Suprapubic skin (tissue), 4 donors: ENCODE results near the gene EPB41L2.

Experiments used
- CTCF ChIP-seq, 2 donors: fragments of 200-600 bp in 1 of 2; fragments of 450-650 bp in 1 of 2; sonication (generic) in 1 of 2; IDR thresholded peaks; one replicate each; pipeline ENCODE4 v1.5.1; 2016 to 2019; ENCODE audit warnings: antibody characterized with exemption in 2 of 2, mild to moderate bottlenecking in 1 of 2, moderate library complexity in 1 of 2
- POLR2A ChIP-seq, 2 donors: fragments of 450-650 bp; IDR thresholded peaks; one replicate each; pipeline ENCODE4 v1.6.1; 2017; ENCODE audit warnings: antibody characterized with exemption in 2 of 2, mild to moderate bottlenecking in 2 of 2, moderate library complexity in 2 of 2
- POLR2AphosphoS5 ChIP-seq, 3 donors: sonication (generic); formaldehyde crosslinking; IDR thresholded peaks; one replicate each; pipeline ENCODE4 v1.6.1; 2017; ENCODE audit warnings: antibody characterized with exemption in 3 of 3

- no peak for TF ChIP-seq POLR2AphosphoS5 (IDR thresholded peaks at IDR 0.05)
- no peak for TF ChIP-seq CTCF (IDR thresholded peaks at IDR 0.05)
- TF ChIP-seq POLR2A (IDR thresholded peaks at IDR 0.05): no peak
Observed at GRCh38 chr6:131013495-131013894, 49.5 kb downstream of the EPB41L2 start.
